Measurements from ENCODE around the gene ILDR1. TPM values are rescaled to one million over a fixed set of nuclear protein-coding genes. Genes with fewer than 3 reads are reported as not detected.
"Not testable (repeated sequence)": the region's sequence is repeated elsewhere in the genome, so short reads cannot be mapped to it uniquely, and the experiment has no call there.

The ILDR1 gene
- not detected for total RNA-seq

- no peaks in the 10 kb centered on the region for H3K9me3 Mint-ChIP-seq
- peaks cover 3% of the 10 kb centered on the region for H3K4me1 Mint-ChIP-seq (ENCODE audit: low read depth)
- H3K27ac Mint-ChIP-seq = no peak within 1 kb of the TSS
- H3K4me3 Mint-ChIP-seq = peak within 1 kb of the TSS; percentile 19
- peak; percentile 22 for DNase-seq
- H3K27me3 Mint-ChIP-seq (ENCODE audit: low read depth) = peaks cover 40% of the 10 kb centered on the region
- CTCF ChIA-PET = no interaction called here
- no peaks in the 10 kb centered on the region for H3K36me3 Mint-ChIP-seq (ENCODE audit: low read depth)
- intact Hi-C loops (cut with micrococcal nuclease) = no loop called here
Observed at GRCh38 chr3:122021811-122022401, at the start of gene ILDR1. TSS of gene ILDR1 (minus strand) at chr3:122022247. CDS start at chr3:122022077, 170 bp downstream.

GRCh38 chr3:122067588-122068240, 45.7 kb upstream of the ILDR1 start:
- no peak overlapping the region for H3K4me3 Mint-ChIP-seq
- CTCF ChIA-PET = no interaction called here
- intact Hi-C loops (cut with micrococcal nuclease) = no loop called here

GRCh38 chr3:122067214-122067550, 45.1 kb upstream of the ILDR1 start:
- CTCF ChIA-PET = no interaction called here
- intact Hi-C loops (cut with micrococcal nuclease) = no loop called here
- no peaks in the 10 kb centered on the region for H3K9me3 Mint-ChIP-seq
- no peaks in the 10 kb centered on the region for H3K36me3 Mint-ChIP-seq (ENCODE audit: low read depth)
- H3K4me1 Mint-ChIP-seq (ENCODE audit: low read depth) = no peaks in the 10 kb centered on the region
- H3K27ac Mint-ChIP-seq = no peak overlapping the region
- no peak overlapping the region for H3K4me3 Mint-ChIP-seq
- H3K27me3 Mint-ChIP-seq (ENCODE audit: low read depth) = no peaks in the 10 kb centered on the region
- no peak for DNase-seq

More at GRCh38 chr3:122067588-122068240, 45.7 kb upstream of the ILDR1 start:
- Mint-ChIP-seq H3K9me3 (no peaks in the 10 kb centered on the region), H3K36me3 (ENCODE audit: low read depth) (no peaks in the 10 kb centered on the region), H3K27me3 (ENCODE audit: low read depth) (no peaks in the 10 kb centered on the region), H3K4me1 (ENCODE audit: low read depth) (no peaks in the 10 kb centered on the region), H3K27ac (no peak overlapping the region)
- DNase-seq = no peak

- intact Hi-C loops (cut with micrococcal nuclease) = no loop called here
- Mint-ChIP-seq H3K27me3 (ENCODE audit: low read depth) (no peaks in the 10 kb centered on the region), H3K36me3 (ENCODE audit: low read depth) (no peaks in the 10 kb centered on the region), H3K4me3 (no peak overlapping the region), H3K4me1 (ENCODE audit: low read depth) (no peaks in the 10 kb centered on the region), H3K27ac (no peak overlapping the region), H3K9me3 (no peaks in the 10 kb centered on the region)
- CTCF ChIA-PET = interaction anchor here (0.6 to 0.9 kb wide), 3 partner anchors 118 to 507 kb away, joined by 3 to 6 read pairs (median 4); no protein-coding TSS in a partner anchor
- no peak for DNase-seq
Observed at GRCh38 chr3:122066331-122067213, 44.5 kb upstream of the ILDR1 start.

GRCh38 chr3:122064326-122064725, 42.3 kb upstream of the ILDR1 start:
- Mint-ChIP-seq H3K27me3 (ENCODE audit: low read depth) (no peaks in the 10 kb centered on the region), H3K4me1 (ENCODE audit: low read depth) (no peaks in the 10 kb centered on the region), H3K9me3 (no peaks in the 10 kb centered on the region), H3K4me3 (no peak overlapping the region), H3K27ac (no peak overlapping the region), H3K36me3 (ENCODE audit: low read depth) (no peaks in the 10 kb centered on the region)
- no peak for DNase-seq
- intact Hi-C loops (cut with micrococcal nuclease) = no loop called here
- CTCF ChIA-PET = interaction anchor here (0.6 to 1.5 kb wide), 2 partner anchors 29 to 330 kb away, joined by 3 to 4 read pairs; no protein-coding TSS in a partner anchor

- Mint-ChIP-seq H3K27me3 (ENCODE audit: low read depth) (peaks cover 3% of the 10 kb centered on the region), H3K9me3 (no peaks in the 10 kb centered on the region), H3K4me3 (no peak overlapping the region), H3K27ac (no peak overlapping the region), H3K4me1 (ENCODE audit: low read depth) (no peaks in the 10 kb centered on the region), H3K36me3 (ENCODE audit: low read depth) (no peaks in the 10 kb centered on the region)
- DNase-seq = no peak
- intact Hi-C loops (cut with micrococcal nuclease) = no loop called here
- CTCF ChIA-PET = interaction anchor here (0.6 to 1.5 kb wide), 2 partner anchors 30 to 330 kb away, joined by 3 to 4 read pairs; no protein-coding TSS in a partner anchor
Observed at GRCh38 chr3:122063908-122064307, 41.9 kb upstream of the ILDR1 start.

- DNase-seq = no peak
- Mint-ChIP-seq H3K4me1 (ENCODE audit: low read depth) (no peaks in the 10 kb centered on the region), H3K27ac (no peak overlapping the region), H3K27me3 (ENCODE audit: low read depth) (peaks cover 18% of the 10 kb centered on the region), H3K9me3 (no peaks in the 10 kb centered on the region), H3K36me3 (ENCODE audit: low read depth) (no peaks in the 10 kb centered on the region), H3K4me3 (no peak overlapping the region)
- CTCF ChIA-PET = no interaction called here
- intact Hi-C loops (cut with micrococcal nuclease) = no loop called here
Observed at GRCh38 chr3:122060040-122060698, 38.1 kb upstream of the ILDR1 start.

- no peak overlapping the region for H3K4me3 Mint-ChIP-seq
- H3K9me3 Mint-ChIP-seq = no peaks in the 10 kb centered on the region
- H3K27me3 Mint-ChIP-seq (ENCODE audit: low read depth) = peaks cover 25% of the 10 kb centered on the region
- H3K36me3 Mint-ChIP-seq (ENCODE audit: low read depth) = no peaks in the 10 kb centered on the region
- CTCF ChIA-PET = no interaction called here
- H3K4me1 Mint-ChIP-seq (ENCODE audit: low read depth) = no peaks in the 10 kb centered on the region
- H3K27ac Mint-ChIP-seq = no peak overlapping the region
- intact Hi-C loops (cut with micrococcal nuclease) = no loop called here
- no peak for DNase-seq
Observed at GRCh38 chr3:122058294-122058693, 36.2 kb upstream of the ILDR1 start.

- intact Hi-C loops (cut with micrococcal nuclease) = no loop called here
- CTCF ChIA-PET = no interaction called here
- H3K36me3 Mint-ChIP-seq (ENCODE audit: low read depth) = no peaks in the 10 kb centered on the region
- H3K27ac Mint-ChIP-seq = no peak overlapping the region
- H3K4me1 Mint-ChIP-seq (ENCODE audit: low read depth) = no peaks in the 10 kb centered on the region
- no peak overlapping the region for H3K4me3 Mint-ChIP-seq
- no peak for DNase-seq
- peaks cover 25% of the 10 kb centered on the region for H3K27me3 Mint-ChIP-seq (ENCODE audit: low read depth)
- H3K9me3 Mint-ChIP-seq = no peaks in the 10 kb centered on the region
Observed at GRCh38 chr3:122057671-122058070, 35.6 kb upstream of the ILDR1 start.

GRCh38 chr3:122055215-122055614, 33.2 kb upstream of the ILDR1 start, which contains the start of gene CD86:
TSS of gene CD86 (plus strand) at chr3:122055362. CDS start at chr3:122055490, 128 bp downstream.
- intact Hi-C loops (cut with micrococcal nuclease) = no loop called here
- CTCF ChIA-PET = interaction anchor here (1.3 kb wide), 1 partner anchor 60 kb away, joined by 4 read pairs; no protein-coding TSS in a partner anchor
- Mint-ChIP-seq H3K4me1 (ENCODE audit: low read depth) (no peaks in the 10 kb centered on the region), H3K27ac (no peak within 1 kb of the TSS), H3K9me3 (no peaks in the 10 kb centered on the region), H3K36me3 (ENCODE audit: low read depth) (no peaks in the 10 kb centered on the region), H3K4me3 (no peak within 1 kb of the TSS), H3K27me3 (ENCODE audit: low read depth) (peaks cover 28% of the 10 kb centered on the region)
- DNase-seq = no peak

- Mint-ChIP-seq H3K9me3 (no peaks in the 10 kb centered on the region), H3K4me1 (ENCODE audit: low read depth) (no peaks in the 10 kb centered on the region), H3K36me3 (ENCODE audit: low read depth) (no peaks in the 10 kb centered on the region), H3K27me3 (ENCODE audit: low read depth) (peaks cover 18% of the 10 kb centered on the region), H3K4me3 (no peak overlapping the region), H3K27ac (no peak overlapping the region)
- CTCF ChIA-PET = no interaction called here
- DNase-seq = no peak
- intact Hi-C loops (cut with micrococcal nuclease) = no loop called here
Observed at GRCh38 chr3:122052968-122053367, 30.9 kb upstream of the ILDR1 start.

- H3K27me3 Mint-ChIP-seq (ENCODE audit: low read depth); H3K4me3 Mint-ChIP-seq; intact Hi-C loops (cut with micrococcal nuclease); H3K9me3 Mint-ChIP-seq; DNase-seq; H3K27ac Mint-ChIP-seq; H3K4me1 Mint-ChIP-seq (ENCODE audit: low read depth); H3K36me3 Mint-ChIP-seq (ENCODE audit: low read depth); CTCF ChIA-PET: not testable (repeated sequence)
Observed at GRCh38 chr3:122047773-122048172, 25.7 kb upstream of the ILDR1 start.
